Measurements from ENCODE around the gene TMEM60. TPM values are rescaled to one million over a fixed set of nuclear protein-coding genes. Genes with fewer than 3 reads are reported as not detected.

TMEM60 gene
- total RNA-seq, 1 donor from 2014 or later = 9.7 TPM

DNA sequence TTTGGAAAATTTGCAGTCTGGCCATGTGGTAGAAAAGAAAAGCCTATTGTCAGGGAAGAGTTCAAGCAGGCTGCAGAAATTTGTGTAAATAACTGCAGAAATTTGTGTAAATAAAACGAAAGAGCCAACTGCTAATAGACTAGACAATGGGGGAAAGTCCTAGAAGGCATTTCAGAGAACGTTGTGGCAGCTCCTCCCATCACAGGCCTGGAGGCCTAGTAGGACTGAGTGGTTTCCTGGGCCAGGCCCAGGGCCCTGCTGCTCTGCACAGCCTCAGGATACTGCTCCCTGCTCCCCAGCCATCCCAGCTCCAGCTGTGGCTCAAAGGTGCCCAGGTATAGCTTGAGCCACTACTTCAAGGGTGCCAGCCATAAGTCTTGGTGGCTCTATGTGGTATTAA, 51.1 kb downstream of the TMEM60 start:
- H3K4me1 Mint-ChIP-seq = peaks cover 3% of the 10 kb centered on the region
- H3K9me3 Mint-ChIP-seq = no peaks in the 10 kb centered on the region
- intact Hi-C loops (cut with micrococcal nuclease) = no loop called here
- peaks cover 29% of the 10 kb centered on the region for H3K36me3 Mint-ChIP-seq (ENCODE audit: low read depth)
- DNase-seq = peak; percentile 41
- no peaks in the 10 kb centered on the region for H3K27me3 Mint-ChIP-seq
- no peak overlapping the region for H3K27ac Mint-ChIP-seq
- H3K4me3 Mint-ChIP-seq = no peak overlapping the region

DNA sequence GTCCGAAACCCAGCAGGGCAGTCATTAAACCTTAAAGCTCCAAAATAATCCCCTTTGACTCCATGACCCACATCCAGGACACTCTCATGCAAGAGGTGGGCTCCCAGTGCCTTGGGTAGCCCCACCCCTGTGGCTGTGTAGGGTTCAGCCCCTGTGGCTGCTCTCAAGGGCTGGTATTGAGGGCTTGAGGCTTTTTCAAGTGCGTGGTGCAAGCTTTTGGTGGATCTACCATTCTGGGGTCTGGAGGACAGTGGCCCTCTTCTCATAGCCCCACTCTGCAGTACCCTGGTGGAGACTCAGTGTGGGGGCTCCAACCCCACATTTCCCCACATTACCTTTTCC, 51.4 kb downstream of the TMEM60 start:
- peaks cover 2% of the 10 kb centered on the region for H3K4me1 Mint-ChIP-seq
- no peak overlapping the region for H3K27ac Mint-ChIP-seq
- no peak overlapping the region for H3K4me3 Mint-ChIP-seq
- intact Hi-C loops (cut with micrococcal nuclease) = no loop called here
- DNase-seq = peak; percentile 52
- no peaks in the 10 kb centered on the region for H3K9me3 Mint-ChIP-seq
- H3K27me3 Mint-ChIP-seq = no peaks in the 10 kb centered on the region
- H3K36me3 Mint-ChIP-seq (ENCODE audit: low read depth) = peaks cover 33% of the 10 kb centered on the region

DNA sequence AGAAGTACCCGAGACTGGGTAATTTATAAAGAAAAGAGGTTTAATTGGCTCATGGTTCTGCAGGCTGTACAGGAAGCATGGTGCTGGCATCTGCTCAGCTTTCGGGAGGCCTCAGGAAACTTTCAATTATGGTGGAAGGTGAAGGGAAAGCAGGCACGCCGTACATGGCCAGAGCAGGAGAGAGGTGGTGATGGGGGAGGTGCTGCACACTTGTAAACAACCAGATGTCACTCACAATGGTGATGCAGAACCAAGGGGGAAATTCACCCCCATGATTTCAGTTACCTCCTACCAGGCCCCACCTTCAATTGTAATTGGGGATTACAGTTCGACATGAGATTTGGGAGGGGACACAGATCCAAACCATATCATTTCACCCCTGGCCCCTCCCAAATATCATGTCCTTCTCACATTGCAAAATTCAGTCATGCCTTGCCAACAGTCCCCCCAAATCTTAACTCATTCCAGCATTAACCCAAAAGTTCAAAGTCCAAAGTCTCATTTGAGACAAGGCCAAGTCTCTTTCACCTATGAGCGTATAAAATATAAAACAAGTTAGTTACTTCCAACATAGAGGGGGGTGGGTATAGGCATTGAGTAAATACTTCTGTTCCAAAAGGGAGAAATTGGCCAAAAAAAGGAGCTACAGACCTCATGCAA, 51.9 kb downstream of the TMEM60 start:
- DNase-seq = peak; percentile 40
- Mint-ChIP-seq H3K27me3 (no peaks in the 10 kb centered on the region), H3K27ac (no peak overlapping the region), H3K9me3 (no peaks in the 10 kb centered on the region), H3K36me3 (ENCODE audit: low read depth) (peaks cover 33% of the 10 kb centered on the region), H3K4me1 (peaks cover 2% of the 10 kb centered on the region), H3K4me3 (no peak overlapping the region)
- intact Hi-C loops (cut with micrococcal nuclease) = no loop called here

DNA sequence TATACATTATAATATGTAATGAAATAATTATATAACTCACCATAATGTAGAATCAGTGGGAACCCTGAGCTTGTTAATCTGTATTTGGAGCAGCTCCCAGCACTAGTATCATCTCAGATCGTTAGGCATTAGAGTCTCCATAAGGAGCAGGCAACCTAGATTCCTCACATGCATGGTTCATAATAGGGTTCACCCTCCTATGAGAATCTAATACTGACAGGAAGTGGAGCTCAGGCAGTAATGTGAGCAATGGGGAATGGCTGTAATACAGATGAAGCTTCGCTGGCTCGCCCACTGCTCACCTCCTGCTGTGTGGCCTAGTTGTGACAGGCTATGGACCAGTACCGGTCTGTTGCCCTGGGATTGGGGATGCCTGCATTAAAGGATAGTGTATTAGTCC, 52.5 kb downstream of the TMEM60 start:
- Mint-ChIP-seq H3K9me3 (no peaks in the 10 kb centered on the region), H3K4me3 (no peak overlapping the region), H3K27me3 (no peaks in the 10 kb centered on the region), H3K27ac (no peak overlapping the region), H3K36me3 (ENCODE audit: low read depth) (peaks cover 30% of the 10 kb centered on the region), H3K4me1 (peaks cover 2% of the 10 kb centered on the region)
- intact Hi-C loops (cut with micrococcal nuclease) = no loop called here
- peak; percentile 37 for DNase-seq

Other genes starting within 250 kb of the TMEM60 start
- 26.3 and 31.3 TPM in 2 replicates for gene RSBN1L, start 102.0 kb downstream of the TMEM60 start, total RNA-seq
- gene PHTF2, start 339 bp upstream of the TMEM60 start, total RNA-seq = 31.5 and 32.1 TPM in 2 replicates